HG02852 (cell line): ENCODE results near the gene KIAA0513.

Experiments used
- ATAC-seq: cut with Tn5 transposase; IDR thresholded peaks from one replicate; pipeline ENCODE4 v1.9.1; 2021; ENCODE audit warnings: mild to moderate bottlenecking, moderate library complexity; ENCODE audit not compliant: unreplicated experiment

Gene KIAA0513, protein sequence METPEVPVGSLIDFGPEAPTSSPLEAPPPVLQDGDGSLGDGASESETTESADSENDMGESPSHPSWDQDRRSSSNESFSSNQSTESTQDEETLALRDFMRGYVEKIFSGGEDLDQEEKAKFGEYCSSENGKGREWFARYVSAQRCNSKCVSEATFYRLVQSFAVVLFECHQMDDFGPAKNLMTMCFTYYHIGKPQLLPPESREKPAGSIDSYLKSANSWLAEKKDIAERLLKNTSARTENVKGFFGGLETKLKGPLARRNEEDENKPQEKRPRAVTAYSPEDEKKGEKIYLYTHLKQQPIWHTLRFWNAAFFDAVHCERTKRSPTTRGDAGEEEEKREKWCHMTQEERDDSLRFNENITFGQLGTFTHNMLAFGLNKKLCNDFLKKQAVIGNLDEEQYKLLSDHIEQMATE

DNA sequence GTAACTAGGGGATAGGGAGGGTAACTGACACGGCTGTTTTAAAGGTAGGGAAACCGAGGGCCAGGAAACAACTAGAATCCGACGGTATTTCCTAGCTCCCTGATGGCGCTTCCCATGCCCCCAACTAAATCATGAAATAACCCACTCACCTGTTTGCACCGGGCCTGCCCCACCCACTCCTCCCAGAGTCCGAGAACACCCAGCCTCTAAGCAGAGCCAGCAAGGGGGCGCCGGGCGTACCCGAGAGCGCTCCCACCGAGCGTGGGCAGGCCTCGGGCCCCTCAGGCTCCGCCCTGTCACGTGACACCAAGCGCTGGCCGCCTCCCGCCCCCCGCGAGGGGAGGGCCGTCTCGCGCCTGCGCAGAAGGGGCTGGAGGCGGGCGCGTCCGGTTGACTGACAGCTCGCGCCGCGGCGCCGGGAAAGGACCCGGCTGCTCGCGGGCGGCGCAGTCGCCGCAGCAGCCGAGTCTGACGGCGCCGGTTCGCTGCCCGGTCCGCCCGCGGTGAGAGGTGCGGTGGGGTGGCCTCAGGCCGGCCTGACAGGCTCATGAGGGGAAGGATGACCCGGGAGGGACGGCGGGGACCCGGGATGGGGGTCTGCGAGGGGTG is at the start of gene KIAA0513:
Gene KIAA0513, plus strand, starts transcription at position 447 of the 609 bp plus-strand sequence. CDS start 39,277 bp downstream, outside the sequence.
- peak; percentile 73 for ATAC-seq

DNA sequence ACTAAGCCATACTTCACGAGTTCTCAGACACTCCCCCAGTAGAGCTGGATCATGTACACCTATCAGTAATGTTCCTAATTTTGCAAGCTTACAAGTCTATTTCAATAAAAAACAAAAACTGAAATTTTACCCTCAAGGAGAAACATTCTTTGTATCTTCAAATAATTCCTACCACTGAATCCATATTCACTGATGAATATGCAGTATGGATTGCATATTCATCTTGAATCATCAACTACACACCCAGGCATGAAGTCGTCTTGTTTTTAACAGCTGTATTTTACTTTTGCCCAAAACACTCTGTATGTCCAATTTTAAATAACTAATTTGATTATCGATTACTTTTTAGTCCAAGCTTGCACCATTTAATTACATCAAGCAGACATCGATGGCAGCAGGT is 48.1 kb upstream of the KIAA0513 start:
- ATAC-seq = no peak

DNA sequence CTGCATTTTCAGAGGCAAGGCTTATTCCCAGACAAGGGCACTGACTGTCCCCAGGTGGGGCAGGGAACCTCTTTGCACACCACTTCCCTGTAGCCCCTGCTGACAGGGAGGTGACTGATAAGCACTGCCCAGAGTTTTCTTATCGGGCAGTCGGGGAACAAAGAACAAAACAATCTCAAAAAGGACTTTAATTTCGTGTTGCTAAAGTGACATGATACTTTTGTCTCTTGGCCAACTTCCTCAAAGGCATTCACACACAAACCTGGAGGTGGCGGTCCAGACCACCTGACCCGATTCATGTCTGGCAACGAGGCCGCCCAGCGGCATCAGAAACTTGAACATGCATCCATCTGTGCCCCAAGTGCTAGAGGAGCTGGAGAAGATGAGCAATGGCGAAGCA is 45.2 kb upstream of the KIAA0513 start:
- ATAC-seq = no peak

DNA sequence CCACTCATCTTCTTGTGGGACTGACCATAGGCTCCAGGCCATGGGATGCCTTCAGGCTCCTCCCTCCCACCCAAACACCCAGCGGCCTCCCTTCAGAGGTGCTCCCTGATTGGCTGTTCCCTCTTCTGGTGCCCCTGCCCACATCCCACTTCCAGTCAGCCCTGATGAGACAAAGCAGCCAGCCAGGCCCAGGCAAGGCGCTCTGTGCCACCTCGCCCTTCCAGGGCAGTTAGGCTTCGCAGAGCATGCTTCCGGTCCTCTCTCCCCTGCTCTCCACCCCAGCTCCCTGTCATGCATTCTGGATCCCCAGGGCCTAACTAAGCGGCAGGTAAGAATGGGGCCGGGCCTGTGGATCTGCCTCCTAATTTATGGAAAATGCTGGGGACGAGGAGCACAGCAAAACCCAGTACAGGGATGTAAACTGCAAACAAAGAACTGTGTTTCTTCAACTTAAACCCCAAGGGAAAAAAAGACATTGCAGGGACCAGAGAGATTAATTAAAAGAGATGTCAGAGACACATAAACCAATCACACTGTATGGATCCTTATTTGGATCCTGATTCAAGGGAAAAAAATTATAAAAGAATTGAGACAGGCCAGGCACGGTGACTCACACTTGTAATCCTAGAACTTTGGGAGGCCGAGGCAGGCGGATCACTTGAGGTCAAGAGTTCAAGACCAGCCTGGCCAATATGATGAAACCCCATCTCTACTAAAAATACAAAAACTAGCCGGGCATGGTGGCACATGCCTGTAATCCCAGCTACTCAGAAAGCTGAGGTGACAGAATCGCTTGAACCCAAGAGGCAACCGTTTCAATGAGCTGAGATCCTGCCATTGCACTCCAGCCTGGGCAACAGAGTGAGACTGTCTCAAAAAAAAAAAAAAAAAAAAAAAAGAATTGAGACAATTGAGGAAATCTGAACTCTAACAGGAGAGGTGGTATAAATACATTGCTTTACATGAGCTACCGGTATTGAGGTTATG is 42.2 kb upstream of the KIAA0513 start:
- ATAC-seq = no peak

DNA sequence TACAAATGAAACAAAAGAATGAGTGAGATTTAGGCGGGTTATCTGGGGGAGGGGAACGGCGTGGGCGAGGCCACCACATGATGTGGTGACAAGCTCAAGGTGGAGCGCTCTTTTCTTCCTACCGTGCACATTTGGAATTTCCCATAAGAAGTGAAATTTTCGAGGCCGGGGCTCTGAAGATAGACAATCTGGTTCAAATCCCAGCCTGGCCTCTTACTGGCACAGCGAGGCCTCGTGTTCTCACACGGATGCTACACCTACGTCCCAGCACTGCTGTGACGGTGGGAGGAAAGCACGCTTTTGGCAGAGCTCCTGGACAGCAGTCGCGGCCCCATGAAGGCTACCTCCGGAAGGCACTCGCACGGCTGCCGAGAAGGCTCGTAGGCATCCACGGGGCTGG is 41.5 kb upstream of the KIAA0513 start:
- ATAC-seq = no peak

DNA sequence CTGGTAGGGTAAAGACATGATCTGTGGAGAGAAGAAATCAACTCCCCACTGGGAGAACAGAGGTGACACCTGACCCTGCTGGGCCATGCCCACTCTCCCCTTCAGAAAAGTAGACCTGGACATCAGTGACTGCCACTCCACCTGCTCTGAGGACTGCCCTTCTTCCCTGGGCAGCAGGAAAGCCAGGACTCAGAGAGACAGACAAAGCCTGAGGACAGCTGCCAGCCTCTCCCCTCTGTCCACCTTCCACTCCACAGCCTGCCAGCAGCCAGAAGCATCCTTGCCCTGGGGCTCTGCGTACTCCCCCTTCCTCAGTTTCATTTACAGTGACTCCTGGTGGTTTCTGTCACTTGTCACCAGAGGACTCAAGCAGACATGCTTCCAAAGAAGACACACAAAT is 40.7 kb upstream of the KIAA0513 start:
- ATAC-seq = no peak

DNA sequence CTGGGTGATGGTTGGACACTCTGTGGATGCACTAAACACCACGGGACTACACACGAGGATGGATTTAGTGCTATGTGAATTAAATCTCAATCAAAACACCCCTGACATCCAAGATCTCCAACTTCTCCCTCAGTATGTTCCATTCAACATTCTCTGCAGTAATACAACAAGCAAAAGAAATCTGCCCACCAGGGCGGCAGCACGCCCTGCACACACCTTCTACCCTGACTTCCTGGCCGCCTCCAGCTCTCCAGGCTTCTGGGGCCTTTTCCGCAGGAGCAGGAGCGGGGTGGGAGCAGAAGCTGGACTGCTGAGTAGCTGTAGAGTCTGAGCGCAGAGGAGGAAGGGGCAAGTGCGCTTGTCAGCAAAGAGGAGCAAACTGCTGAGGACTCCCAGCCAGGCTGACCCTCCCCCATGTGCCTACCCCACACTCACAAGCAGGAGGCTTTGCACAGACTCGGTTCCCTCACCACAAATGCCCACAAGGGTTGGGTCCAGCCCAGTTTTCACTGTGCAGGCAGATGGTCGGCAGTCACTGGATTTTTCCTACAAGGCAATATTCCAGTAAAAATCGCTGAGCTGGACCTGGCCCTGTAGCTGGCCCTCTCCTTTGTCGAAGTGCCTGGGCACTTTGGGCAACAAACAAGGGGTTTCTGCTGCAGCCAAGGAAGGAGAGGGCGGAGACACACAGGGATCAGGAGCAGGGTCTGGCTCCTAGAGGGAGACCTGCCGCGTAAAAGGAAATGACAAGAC is 39.1 kb upstream of the KIAA0513 start:
- ATAC-seq = no peak

DNA sequence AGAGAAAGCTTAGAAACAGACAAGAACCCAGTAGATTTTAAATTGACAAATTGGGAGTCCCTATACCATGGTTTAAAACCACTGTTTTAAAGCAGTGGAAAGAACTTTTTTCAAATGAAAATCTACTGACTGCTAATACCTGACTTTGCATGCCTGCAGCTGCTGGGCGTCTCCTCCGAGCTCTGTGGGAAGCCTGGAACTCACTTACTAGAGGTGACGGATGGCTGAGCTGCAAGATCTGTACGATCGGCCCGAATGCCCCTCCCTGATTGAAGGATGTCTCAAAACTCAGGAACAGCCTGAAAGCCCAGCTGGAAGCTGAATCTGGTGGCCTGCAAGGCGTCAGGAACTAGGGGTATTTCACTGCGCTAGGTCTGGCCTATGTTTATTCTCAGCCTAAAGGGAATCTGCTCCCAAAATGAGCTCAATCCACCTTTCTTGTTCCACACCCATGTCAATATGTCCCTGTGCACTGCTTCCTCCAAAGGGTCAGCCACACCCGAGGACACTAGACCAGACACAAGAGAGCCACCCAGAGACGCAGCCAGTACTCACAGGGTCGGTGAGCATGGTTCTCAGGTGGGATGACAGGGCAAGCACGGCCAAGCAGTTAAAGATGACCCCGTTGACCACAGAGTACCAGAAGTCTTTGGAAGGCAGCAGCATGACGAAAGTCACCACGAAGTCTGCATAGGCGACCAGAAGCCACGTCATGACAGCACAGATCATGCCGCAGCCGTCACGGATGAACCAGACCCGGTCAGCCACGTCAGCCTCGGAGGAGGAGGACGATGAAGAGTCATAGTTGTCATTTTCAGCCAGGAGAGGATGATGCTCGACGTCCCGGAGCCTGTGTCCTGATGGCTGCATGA is 37.6 kb upstream of the KIAA0513 start:
- ATAC-seq = no peak

DNA sequence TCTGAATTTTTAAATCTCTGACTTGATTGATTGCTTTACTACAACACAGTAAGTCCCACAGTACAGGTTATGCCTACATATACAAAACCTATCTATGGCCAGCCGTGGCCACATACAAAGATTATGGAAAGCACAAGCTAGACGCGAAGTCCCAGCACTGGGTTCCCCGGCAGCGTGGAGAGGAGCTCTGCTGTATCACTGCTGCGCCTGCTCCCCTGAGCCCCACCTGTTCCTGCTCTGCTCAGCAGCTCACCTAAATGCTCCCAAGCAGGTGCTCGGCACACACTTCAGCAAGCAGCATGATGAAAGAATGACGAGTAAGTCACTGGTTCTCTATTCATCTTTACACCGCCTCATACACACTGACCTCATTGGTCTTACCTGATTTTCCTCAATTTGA is 36.8 kb upstream of the KIAA0513 start:
- no peak for ATAC-seq

DNA sequence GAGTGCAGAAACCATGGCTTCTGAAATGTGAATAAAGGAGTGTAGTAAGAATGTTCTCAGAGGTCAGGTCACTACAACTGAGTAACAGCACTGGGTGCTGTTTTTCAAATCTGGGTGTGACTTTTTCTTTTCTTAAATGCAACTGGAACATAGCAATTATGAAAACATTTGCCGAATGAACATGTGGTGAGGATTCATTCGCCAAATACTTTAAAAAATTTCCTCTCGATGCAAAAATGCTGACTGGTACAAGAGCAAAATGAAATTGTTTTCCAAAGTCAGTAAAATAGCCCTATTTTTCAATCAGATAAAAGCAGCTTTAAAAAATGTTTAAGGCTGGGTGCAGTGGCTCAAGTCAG is 34.9 kb upstream of the KIAA0513 start:
- ATAC-seq = no peak

DNA sequence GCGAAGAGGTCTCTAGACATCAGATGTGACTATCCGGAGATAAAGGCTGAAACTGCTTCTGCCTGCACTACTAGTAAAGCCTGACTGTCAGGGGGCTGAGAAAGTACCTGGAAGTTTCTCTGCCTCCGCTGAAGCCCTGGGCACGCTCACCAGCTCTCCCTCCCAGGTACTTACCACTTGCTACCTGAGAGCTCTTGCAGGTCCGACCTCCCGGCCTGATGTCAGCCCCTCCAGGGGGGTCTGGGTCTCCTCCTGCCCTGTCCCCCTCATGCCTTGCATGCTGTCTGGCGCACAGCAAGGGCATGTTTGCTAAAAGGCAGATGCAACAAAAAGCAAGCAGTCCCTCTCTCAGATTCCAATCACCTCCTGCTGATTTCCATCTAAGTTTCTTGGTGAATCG is 33.7 kb upstream of the KIAA0513 start:
- ATAC-seq = no peak

DNA sequence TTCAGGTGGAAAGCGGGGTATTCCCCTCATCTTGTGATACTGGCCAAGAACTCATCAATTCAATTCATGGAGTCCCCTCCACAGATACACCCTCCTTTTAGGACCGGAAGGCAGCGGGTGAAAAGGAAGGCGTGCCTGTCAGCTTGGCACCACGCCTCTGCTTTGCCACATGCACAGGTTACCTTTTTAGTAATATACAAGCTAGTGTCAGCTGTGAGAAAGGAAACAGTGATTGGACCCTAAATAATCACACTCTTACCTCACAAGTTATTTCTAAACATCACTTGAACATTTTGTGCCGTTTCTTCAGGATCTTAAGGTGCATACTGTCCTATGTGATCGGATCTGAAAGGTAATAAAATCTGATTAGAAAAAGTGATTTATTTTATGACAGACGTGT is 31.9 kb upstream of the KIAA0513 start:
- ATAC-seq = no peak

DNA sequence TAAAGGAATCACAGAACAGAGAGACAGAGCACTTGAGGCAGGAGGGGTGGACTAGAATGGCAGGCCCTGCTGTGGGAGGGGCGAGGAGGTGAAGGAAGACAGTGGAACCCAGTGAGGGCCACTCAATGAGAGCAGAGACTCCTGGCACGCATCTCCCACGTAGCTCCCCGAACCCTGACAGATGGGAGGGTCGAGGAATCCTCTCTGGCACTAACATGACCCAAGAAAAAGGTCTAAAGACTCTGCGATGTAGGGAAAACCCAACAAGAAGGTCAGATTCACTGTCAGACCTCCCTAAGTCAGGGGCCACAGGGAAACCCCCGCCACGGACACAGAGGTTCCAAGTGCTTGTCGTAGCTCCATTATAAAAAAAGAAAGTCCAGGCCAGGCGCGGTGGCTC is 31.2 kb upstream of the KIAA0513 start:
- no peak for ATAC-seq

DNA sequence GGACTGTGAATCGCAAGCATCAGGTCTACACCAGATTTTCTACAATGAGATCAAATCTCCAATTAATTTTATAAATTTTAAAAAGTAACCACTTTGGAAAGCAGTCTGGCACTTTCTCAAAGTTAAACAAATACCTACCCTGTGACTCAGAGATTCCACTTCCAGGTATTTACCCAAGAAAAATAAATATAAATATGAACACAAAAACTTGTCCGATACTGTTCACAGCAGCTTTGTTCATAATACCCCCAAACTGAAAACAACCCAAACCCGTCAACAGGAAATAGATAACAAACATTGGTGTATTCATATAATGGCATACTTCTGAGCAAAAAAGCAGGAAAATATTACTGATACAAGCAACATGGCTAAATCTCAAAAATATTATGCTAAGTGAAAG is 28.4 kb upstream of the KIAA0513 start:
- ATAC-seq = no peak

DNA sequence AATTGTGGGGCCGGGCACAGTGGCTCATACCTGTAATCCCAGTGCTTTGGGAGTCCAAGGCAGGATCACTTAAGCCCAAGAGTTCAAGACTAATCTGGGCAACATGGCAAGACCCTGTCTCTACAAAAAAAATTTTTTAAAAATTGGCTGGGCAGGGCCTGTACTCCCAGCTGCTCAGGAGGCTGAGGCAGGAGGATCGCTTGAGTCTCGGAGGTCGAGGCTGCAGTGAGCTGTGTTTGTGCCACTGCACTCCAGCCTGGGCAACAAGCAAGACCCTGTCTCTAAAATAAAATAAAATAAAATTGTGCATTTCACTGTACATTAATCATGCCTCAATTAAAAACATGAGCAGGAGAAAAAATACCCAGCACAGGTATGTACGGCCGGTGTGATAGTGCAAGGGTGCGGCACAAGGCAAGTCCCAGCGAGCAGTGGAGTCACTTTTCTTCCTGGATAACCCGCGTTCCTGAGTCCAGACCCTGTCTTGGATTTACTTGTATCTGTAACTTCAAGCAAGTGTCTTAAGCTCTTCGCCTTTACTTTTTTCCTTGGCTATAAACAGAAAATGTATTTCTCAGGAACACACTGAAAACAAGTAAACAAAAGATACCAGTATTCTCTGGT is 27.6 kb upstream of the KIAA0513 start:
- no peak for ATAC-seq

DNA sequence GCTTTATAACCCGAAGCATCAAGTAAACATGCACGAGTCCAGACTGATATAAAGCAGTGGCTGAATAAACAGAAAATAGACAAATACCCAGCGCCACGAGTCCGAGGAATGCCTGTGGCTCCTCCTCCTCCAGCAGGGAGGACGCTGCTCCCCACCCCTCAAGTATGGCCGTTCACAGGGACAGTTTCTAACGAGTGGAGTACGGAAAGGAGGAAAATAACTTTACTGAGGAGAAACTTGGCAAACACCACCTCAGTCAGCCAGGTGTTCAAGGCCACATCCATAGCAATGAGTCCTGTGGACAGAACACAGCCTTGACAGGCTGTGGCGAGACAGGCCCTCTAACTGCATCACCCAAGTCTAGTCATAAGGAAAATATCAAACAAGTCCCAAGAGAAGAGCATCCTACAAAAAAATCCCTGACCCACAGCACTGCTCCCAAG is 25.5 kb upstream of the KIAA0513 start:
- no peak for ATAC-seq

DNA sequence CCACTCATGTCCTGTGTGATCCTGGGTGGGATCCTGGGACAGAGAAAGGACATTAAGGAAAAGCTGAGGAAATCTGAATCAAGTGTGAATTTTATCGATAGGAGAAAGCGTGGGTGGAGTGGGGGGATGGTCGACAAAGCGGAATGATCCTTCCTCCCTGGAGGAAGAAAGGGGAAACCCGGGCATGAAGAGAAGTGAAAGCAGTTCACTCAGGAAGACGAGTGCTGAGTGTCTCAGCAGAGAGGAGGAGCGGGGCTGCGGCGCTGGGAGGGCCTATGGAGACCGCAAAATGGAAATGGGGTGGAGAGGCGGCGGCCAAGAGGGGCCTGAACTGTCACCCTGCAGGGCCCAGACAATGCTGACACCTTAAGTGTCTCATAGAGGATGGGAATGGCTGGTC is 25.0 kb upstream of the KIAA0513 start:
- ATAC-seq = no peak

DNA sequence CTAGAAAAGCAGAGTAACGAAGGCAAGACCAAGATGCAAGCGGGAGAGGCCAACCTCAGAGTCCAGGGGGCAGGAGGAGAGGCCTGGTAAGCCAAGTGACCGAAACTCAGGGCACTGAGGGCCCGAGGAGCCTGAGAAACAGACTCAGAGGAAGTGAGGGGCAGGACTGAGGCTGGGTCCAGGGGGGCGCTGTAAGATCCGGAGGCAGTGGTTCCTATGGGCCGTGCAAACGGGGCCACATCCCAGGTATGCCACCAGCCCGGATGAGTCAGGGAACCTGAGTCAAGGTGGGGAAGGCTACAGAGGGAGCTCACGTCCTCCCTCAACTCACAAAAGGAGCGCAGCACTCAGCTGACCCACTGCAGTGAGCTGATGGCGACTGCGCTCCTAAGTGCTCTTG is 24.5 kb upstream of the KIAA0513 start:
- ATAC-seq = no peak
